GM19467 (cell line): ENCODE results near the gene SSTR3.
"Not testable (repeated sequence)": the region's sequence is repeated elsewhere in the genome, so short reads cannot be mapped to it uniquely, and the experiment has no call there.

Experiments
- ATAC-seq: cut with Tn5 transposase; IDR thresholded peaks from one replicate; pipeline ENCODE4 v1.9.1; 2021; ENCODE audit warnings: mild to moderate bottlenecking, moderate library complexity; ENCODE audit not compliant: unreplicated experiment

SSTR3 gene

DNA sequence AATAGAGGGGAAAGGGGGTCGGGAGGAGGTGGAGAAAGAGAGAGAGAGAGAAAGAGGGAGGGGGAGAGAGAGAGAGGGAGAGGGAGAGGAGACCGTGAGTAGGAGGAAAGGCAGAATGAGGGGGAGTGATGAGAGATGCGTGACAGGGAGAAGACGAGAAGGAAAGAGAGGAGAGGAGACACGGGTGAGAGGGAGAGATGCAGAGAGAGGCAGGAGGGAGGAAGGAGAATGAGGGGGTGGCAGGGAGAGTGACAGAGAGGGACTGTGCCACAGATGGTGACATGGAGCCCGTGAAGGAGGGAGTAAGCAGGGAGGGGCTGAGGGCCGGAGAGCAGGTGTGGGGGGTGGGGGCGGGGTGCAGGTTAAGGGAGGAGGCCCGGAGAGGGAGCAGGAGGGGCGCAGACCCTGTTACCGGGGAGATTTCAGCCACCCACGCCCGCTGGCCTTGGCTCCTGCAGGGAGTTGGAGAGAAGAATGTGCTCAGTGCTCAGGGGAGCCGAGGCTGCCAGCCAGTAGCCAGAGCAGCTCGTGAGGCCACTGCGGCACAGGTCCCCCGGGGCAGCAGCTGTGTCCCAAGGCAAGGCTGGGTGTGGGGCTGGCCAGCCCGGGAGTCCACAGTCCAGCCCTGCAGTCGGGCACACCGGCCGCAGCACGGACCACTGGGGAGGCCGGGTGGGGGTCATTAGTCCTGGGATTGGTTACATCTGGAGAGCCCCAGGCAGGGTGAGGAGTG lies at the start of gene SSTR3:
TSS of gene SSTR3 (minus strand) at position 304 of the 733 bp plus-strand sequence. CDS start 4,674 bp downstream, outside the sequence.
- no peak for ATAC-seq

DNA sequence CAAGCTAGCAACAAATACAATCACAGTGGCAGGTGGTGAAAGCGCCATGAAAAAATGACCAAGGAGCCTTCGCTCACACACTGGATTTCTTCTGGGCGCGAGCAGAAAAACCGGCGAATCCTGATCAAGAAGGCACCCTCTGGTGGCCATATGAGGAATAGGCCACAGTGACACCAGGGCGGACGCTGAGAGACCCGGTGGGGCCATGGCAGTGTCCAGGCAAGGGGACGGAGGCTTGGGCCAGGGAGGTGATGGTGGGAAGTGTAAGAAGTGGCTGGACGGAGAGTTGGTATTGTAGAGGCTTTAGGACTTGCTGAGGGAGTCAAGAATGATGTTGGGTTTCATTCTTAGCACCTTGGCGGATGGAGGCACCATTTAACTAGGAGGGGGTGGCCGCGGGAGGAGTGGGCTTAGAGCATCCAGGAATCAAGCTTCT lies 48.6 kb upstream of the SSTR3 start:
- no peak for ATAC-seq

DNA sequence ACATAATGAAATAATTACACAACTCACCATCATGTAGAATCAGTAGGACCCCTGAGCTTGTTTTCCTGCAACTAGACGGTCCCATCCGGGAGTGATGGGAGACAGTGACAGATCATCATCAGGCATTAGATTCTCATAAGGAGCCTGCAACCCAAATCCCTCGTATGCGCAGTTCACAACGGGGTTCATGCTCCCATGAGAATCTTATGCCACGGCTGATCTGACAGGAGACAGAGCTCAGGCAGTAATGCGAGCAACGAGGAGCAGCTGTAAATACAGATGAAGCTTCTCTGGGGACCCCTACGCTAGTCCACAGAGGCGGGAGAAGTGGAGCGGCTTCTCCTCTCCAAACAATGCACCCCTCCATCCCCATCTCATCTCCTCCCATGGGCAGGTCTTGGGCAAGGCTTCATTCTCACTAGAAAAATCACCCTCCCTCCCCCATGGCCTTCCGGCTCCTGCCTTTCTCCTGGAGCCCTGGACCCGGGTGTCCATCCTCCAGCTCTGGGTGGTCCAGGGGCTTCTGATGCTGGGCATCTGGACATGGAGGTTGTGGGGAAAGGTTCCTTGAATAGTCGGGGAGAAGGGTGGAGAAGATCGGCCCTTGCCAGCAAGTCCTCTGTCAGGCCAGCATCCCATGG lies 48.0 kb upstream of the SSTR3 start:
- ATAC-seq, result no peak

DNA sequence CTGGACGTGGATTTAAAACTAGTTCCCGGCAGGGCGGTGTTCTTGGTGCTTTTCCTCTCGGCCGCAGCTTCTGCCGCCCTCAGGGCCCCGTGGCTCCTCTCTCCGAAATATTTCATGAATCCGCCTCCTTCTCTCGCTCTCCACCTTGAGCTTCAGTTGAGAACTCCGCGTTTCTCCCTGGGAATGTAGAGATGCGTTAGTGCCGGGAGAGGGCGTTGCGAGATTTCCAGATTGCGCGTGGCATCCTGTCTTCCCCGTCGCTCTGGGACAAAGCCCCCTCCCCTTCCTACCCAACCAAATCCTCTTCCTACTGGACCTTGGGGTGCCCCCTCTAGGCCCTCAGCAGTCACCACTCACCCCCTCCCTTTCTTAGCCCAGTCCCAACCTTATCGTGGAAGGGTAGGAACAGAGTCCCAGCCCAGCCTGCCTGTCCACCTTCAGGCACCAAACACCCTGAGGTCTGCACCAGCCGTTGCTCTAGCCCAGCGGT lies 47.3 kb upstream of the SSTR3 start:
- no peak for ATAC-seq

DNA sequence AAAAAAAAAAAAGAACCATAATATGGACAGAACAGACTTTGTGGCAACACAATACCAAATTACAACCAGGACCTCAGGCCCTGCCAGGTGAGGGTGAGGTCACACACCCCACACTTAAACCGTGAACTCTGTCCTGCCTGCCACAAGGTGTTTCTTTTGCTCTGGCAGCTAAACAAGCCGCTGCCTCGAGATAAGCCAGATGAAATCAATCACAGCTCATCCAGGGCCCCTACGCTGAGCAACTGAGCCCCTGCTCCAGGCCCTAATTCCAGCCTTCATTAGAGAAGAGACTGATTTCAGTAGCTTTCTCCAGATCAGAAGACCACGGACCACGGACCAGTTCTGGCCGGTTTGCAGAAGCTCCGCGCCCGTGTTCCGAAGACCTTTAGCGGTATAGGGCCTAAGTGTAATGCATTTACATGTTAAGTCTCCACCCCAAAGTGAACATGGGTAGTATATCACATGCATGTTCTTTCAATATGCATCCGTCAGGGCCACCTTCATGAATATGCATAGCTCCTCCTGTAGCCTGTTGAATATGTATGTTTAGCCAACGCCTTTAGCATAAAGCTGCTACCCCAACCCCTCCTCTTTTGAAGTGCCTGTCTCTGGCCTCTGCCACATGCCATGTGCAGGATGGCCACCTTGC lies 46.6 kb upstream of the SSTR3 start:
- ATAC-seq, result no peak

DNA sequence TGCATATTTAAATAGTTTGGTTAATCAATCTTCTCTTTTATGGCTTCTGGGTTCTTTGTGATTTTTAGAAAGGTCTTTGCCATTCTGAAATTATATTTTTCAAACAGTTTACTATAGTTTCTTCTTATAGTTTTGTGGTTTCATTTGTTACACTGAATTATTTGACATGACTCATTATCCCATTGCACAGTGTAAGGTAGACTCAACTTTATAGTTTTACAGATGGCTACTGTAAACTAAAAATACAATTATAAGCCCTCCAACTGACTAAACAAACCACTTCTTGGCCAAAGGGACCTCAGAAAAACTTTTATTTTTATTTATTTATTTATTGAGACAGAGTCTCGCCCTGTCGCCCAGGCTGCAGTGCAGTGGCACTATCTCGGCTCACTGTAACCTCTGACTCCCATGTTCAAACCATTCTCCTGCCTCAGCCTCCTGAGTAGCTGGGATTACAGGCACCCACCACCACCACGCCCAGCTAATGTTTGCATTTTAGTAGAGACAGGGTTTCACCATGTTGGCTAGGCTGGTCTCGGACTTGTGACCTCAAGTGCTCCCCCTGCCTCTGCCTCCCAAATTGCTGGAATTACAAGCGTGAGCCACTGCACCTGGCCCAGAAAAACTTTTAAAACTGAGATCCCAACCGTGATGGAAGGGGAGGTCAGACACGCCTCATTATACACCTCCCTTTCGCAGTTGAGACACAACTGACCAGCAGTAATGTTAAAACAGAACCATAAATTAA lies 45.9 kb upstream of the SSTR3 start:
- no peak for ATAC-seq

DNA sequence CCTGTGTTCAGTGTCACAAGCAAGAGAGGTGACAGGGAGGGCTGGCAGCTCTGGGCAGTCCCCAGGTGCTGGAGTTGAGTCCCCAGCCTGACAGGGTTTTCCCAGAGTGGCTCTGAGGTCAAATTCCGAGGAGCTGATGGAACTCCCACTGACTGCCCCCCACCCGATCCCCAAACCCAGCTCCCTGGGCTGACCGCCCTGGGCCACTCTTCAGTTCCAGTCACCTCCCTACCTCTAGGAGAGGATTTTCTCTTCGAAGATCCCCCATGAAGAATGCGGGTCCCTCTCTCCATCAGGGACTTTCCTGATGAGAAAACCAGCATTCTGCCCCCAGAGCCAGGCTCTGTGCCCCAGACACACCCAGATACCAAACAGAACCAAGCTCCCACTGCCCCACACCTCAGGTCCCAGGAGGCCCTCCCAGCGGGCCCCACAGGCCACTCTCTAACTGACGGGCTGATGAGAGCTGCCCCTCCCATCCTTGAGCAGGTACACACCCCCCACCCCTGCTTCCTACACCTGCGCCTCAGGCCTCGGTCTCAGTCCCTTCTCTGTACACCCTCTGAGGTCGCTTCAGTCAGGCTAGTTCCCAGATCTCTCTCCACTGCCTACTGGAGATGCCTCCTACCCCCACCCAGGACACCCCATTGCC lies 43.9 kb upstream of the SSTR3 start:
- no peak for ATAC-seq

DNA sequence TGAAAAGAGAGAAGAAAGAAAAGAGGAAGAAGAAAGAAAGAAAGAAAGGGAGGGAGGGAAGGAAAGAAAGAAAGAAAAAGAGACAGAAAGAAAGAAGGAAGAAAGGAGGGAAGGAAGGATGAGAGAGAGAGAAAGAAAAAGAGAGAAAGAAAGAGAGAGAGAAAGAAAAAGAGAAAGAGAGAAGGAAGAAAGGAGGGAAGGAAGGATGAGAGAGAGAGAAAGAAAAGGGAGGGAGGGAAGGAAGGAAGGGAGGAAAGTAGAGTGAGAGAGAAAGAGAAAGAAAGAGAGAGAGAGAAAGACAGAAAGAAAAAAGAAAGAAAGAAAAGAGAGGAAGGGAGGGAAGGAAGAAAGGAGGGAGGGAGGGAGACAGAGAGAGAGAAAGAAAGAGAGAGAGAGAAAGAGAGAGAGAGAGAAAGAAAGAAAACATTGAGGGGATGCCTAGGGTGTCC lies 43.3 kb upstream of the SSTR3 start:
- no peak for ATAC-seq

DNA sequence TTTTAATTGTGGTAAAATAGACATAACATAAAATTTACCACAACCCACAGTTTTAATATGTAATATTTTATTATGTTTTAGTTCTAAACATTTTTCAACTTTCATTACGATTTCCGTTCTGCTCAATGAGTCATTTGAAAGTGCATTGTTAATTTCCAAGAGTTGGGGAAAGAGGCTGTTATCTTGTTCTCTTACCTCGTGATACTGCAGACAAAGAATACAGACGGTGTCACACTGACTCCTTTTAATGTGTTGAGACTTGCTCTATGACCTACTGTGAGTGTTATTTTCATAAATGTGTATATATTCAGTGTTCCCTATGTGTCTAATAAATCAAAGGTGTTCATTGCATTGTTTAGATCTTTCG lies 42.6 kb upstream of the SSTR3 start:
- no peak for ATAC-seq

DNA sequence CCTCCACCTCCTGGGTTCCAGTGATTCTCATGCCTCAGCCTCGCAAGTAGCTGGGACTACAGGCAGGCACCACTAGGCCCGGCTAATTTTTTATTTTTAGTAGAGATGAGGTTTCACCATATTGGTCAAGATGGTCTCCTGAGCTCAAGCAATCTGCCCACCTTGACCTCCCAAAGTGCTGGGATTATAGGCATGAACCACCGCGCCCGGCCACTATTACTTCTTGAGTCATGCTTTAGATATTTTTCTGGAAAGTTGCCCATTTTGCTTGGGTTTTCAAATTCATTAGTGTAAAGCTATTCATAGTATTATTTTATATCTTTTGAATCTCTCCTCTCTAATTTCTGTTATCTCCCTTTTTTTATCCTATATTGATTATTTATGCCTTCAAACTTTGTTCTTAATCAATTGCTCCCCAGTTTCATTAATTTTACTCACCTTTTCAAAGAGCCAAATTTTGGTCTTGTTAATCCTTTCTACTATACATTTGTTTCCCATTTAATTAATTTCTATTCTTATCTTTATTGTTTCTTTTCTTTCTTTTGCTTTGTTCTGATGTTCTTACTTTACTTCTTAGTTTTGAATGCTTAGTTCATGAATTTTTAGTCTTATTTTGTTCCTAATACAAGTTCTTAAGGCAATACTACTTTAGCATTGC lies 42.1 kb upstream of the SSTR3 start:
- no peak for ATAC-seq

DNA sequence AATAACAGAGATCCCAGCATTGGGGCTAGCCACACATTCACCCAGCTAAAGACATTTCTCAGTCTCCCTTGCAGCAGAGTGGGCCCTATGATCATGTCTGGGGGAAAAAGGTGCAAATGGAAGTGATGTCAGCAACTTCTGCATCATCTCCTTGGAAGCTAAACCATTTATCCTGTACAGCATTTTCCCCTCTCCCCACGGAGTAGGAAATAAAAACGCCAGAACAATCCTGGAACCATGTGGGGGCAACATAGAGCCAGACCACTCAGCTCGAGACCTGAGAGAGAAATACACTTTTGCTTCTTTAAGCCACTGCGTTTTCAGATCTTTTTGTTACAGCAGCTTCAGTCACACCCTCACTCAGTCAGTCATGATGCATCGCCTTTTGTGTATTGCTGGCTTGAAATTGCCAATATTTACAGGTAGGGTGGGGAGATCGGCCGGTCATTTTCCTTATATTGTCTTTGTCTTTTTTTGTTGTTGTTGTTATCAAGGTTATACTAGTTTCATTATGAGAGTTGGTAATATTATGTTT lies 40.9 kb upstream of the SSTR3 start:
- ATAC-seq, result no peak

DNA sequence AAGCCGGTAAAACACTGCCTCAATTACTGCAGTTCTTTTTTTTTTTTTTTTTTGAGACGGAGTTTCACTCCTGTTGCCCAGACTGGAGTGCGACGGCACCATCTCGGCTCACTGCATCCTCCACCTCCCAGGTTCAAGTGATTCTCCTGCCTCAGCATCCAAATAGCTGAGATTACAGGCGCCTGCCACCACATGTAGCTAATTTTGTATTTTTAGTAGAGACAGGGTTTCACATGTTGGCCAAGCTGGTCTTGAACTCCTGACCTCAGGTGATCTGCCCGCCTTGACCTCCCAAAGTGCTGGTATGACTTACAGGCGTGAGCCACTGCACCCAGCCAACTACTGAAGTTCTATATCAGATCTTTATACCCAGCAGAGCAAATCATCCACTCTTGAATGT lies 39.6 kb upstream of the SSTR3 start:
- ATAC-seq, result not testable (repeated sequence)

DNA sequence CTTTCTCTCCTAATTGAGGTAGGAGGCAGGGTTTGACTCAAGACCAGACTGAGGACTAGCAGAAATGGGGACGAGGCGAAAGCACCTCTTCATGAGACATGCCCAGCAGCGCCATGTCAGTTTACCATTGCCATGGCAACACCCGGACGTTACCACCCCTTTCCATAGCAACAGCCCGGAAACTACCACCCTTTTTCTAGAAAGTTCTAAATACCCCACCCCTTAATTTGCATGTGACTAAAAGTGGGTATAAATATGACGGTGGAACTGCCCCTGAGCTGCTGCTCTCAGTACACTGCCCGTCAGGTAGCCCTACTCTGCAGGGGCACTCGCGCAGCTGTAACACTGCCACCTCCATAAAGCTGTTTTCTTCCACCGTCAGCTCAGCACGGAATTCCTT lies 37.7 kb upstream of the SSTR3 start:
- ATAC-seq, result no peak

DNA sequence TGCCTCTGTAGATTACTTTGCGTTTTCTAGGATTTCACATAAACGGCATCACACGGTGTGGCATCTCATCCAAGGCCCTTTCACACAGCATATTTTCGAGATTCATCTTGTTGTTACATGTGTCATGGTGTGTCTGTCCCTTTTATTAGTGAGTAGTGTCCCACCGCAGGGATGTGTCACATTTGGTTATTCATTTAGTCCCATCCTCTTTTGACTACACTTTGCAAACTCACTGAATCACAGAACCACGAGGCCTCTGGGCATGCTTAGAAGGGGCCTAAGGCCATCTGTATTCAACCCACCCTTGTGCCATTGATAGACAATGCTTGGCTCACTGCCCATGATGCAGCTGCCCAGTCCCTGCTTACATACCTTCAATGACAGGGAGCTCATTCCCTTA lies 36.0 kb upstream of the SSTR3 start:
- no peak for ATAC-seq

DNA sequence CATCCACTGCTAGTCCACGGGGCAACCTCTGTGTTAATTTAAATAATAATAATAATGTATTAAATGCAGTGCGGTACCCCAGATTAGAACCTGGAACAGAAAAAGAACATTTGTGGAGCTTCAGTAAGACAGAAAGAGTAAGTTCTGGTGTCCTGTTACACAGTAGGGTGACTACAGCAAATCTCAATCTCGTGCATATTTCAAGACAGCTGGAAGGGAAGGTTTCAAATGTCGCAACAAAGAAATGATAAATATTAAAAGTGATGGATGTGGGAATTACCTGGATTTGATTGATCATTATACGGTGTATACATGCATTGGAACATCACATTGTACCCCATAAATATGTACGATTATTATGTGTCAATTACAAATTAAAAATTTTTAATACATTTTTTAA lies 33.5 kb upstream of the SSTR3 start:
- no peak for ATAC-seq

DNA sequence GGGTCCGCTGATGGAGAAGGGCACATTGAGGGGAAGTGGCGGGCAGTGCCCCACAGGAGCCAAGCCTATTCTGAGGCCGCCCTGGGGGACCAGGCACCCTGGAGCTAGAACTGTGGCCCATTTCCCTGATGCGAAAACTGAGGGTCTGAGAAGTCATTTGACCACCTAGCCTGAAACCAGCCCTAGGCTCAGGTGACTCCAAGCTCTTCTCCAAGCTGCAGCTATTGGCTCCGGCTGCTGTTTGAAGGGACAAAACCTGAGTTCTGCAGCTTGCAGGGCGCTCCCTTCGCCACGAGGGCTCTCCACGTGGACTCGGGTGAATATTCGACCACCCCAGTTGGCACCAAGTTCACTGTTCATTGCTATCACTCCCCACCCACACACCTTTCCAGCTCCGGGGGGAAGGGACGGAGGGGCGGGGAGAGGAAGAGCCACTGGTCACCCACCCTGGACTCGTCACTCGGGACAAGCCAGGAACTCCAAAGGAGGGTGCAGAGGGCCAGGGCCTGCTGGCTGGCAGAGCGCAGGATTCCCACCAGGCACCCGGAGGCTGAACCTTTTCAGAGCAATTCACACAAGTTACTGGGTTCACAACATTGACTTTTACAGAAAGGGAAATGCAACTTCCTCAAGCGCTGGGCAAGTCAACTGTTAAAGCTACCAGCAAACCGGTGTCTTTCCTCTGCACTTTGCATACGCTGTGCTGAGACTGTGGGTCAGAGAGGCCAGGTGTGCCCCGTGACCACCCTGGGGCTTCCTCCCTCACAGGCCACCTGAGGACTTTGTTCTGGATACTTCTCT lies 32.8 kb upstream of the SSTR3 start:
- ATAC-seq, result no peak

DNA sequence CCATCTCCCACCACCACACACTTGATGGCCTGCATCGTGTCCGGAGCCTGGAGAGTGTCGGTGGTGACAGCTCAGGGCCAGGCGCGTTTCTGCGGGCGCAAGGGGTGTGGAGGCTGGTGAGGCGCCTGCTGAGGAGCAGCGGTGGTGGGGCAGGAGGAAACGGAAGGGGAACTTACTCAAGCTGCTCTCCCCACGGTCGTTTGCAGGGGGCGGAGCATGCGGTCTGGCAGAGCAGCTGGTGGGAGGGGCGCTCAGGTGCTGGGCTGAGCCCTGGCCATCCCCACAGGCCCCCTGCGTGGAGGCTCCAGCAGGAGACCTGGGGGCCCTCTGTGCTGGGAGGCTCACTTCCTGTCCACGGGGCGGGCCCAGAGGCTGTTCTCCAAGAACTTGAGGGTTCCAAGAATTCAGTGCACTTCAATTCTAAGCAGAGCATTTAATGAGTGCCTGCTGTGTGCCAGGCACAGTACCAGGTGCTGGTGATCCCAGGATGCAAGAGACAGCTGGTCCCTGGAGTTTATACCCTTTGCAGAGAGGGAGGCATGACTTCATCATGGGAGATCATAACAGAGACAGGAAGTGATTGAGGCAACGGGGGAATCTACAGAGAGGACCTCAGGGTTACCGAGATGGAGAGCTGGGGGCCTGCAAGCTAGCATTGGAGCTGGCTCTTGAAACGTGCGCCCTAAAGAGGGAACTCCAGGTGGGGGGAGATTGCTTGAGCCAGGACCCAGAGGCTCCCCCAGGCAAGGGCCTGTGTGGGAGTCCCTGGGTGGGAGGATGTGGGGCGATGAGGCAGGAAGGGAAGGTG lies 32.0 kb upstream of the SSTR3 start, which contains the start of gene RAC2:
TSS of gene RAC2 (minus strand) at position 156 of the 808 bp plus-strand sequence. CDS start at position 35, 121 bp downstream.
- ATAC-seq, result peak; percentile 41
